Measurements from ENCODE around the gene CCT6A. TPM values are rescaled to one million over a fixed set of nuclear protein-coding genes. Genes with fewer than 3 reads are reported as not detected.
"Not testable (repeated sequence)": the region's sequence is repeated elsewhere in the genome, so short reads cannot be mapped to it uniquely, and the experiment has no call there.

CCT6A gene
- total RNA-seq, 3 donors from 2014 or later (not counting 1 experiment from before 2014, with no cell fraction given): 48.1 to 65.3 (median 48.3) TPM

- Histone ChIP-seq H3K9me3 (ENCODE audit: control insufficient read depth, insufficient read depth, low read length) (no peaks in the 10 kb centered on the region), H3K27ac (ENCODE audit: low read length) (no peak overlapping the region), H3K4me1 (ENCODE audit: control insufficient read depth, insufficient read depth, low read length) (peaks cover 4% of the 10 kb centered on the region), H3K27me3 (ENCODE audit: control insufficient read depth, insufficient read depth, low read length) (no peaks in the 10 kb centered on the region), H3K36me3 (ENCODE audit: control insufficient read depth, insufficient read depth, low read length) (no peaks in the 10 kb centered on the region), H3K4me3 (ENCODE audit: low read length) (no peak overlapping the region)
- Mint-ChIP-seq H3K9me3 (no peaks in the 10 kb centered on the region), H3K36me3 (no peaks in the 10 kb centered on the region), H3K27me3 (ENCODE audit: low read depth in 2 of 2) (no peaks in the 10 kb centered on the region), H3K4me3 (no peak overlapping the region), H3K4me1 (no peaks in the 10 kb centered on the region), H3K27ac (no peak overlapping the region)
- no peak for DNase-seq
- TF ChIP-seq CTCF (IDR thresholded peaks at IDR 0.05): no peak
- intact Hi-C loops (cut with micrococcal nuclease): no loop called here
- 93% methylated on average over 9 of the region's 9 CpGs for WGBS (ENCODE audit: insufficient coverage)
- no peak for ATAC-seq
Observed at GRCh38 chr7:56007891-56008290, 43.7 kb upstream of the CCT6A start.

- Mint-ChIP-seq H3K4me1 (no peaks in the 10 kb centered on the region), H3K4me3 (no peak overlapping the region), H3K9me3 (no peaks in the 10 kb centered on the region), H3K27me3 (ENCODE audit: low read depth in 2 of 2) (no peaks in the 10 kb centered on the region), H3K27ac (no peak overlapping the region), H3K36me3 (no peaks in the 10 kb centered on the region)
- H3K9me3 ChIP-seq (ENCODE audit: control insufficient read depth, insufficient read depth, low read length): no peaks in the 10 kb centered on the region
- TF ChIP-seq CTCF (IDR thresholded peaks at IDR 0.05): no peak
- 91% methylated on average over 7 of the region's 7 CpGs for WGBS (ENCODE audit: insufficient coverage)
- intact Hi-C loops (cut with micrococcal nuclease): loop anchor here (10.0 kb wide), 1 partner anchor 245 kb away; no protein-coding TSS in a partner anchor
- peaks cover 3% of the 10 kb centered on the region for H3K4me1 ChIP-seq (ENCODE audit: control insufficient read depth, insufficient read depth, low read length)
- ATAC-seq (no peak), DNase-seq (no peak)
- H3K27ac ChIP-seq (ENCODE audit: low read length): no peak overlapping the region
- no peaks in the 10 kb centered on the region for H3K27me3 ChIP-seq (ENCODE audit: control insufficient read depth, insufficient read depth, low read length)
- no peaks in the 10 kb centered on the region for H3K36me3 ChIP-seq (ENCODE audit: control insufficient read depth, insufficient read depth, low read length)
- H3K4me3 ChIP-seq (ENCODE audit: low read length): no peak overlapping the region
Observed at GRCh38 chr7:56009695-56010094, 41.9 kb upstream of the CCT6A start.

- WGBS (ENCODE audit: insufficient coverage): 86% methylated on average over 1 of the region's 3 CpGs
- not testable (repeated sequence) for DNase-seq; H3K4me1 ChIP-seq (ENCODE audit: control insufficient read depth, insufficient read depth, low read length); H3K27me3 Mint-ChIP-seq (ENCODE audit: low read depth in 2 of 2); H3K27ac Mint-ChIP-seq; H3K27ac ChIP-seq (ENCODE audit: low read length); ATAC-seq; H3K4me3 Mint-ChIP-seq; H3K9me3 Mint-ChIP-seq; H3K4me3 ChIP-seq (ENCODE audit: low read length); H3K36me3 Mint-ChIP-seq; H3K36me3 ChIP-seq (ENCODE audit: control insufficient read depth, insufficient read depth, low read length); H3K27me3 ChIP-seq (ENCODE audit: control insufficient read depth, insufficient read depth, low read length); H3K4me1 Mint-ChIP-seq; H3K9me3 ChIP-seq (ENCODE audit: control insufficient read depth, insufficient read depth, low read length)
- intact Hi-C loops (cut with micrococcal nuclease): loop anchor here (10.0 kb wide), 1 partner anchor 252 kb away; no protein-coding TSS in a partner anchor
Observed at GRCh38 chr7:56017015-56017414, 34.5 kb upstream of the CCT6A start.

- no peak overlapping the region for H3K4me3 ChIP-seq (ENCODE audit: low read length)
- H3K4me3 Mint-ChIP-seq: no peak overlapping the region
- no peaks in the 10 kb centered on the region for H3K27me3 ChIP-seq (ENCODE audit: control insufficient read depth, insufficient read depth, low read length)
- H3K27ac Mint-ChIP-seq: no peak overlapping the region
- no peak overlapping the region for H3K27ac ChIP-seq (ENCODE audit: low read length)
- intact Hi-C loops (cut with micrococcal nuclease): loop anchor here (10.0 kb wide), 1 partner anchor 255 kb away; no protein-coding TSS in a partner anchor
- ATAC-seq (no peak), DNase-seq (no peak)
- no peaks in the 10 kb centered on the region for H3K36me3 Mint-ChIP-seq
- TF ChIP-seq CTCF (IDR thresholded peaks at IDR 0.05): no peak
- no peaks in the 10 kb centered on the region for H3K27me3 Mint-ChIP-seq (ENCODE audit: low read depth in 2 of 2)
- no peaks in the 10 kb centered on the region for H3K9me3 Mint-ChIP-seq
- no peaks in the 10 kb centered on the region for H3K36me3 ChIP-seq (ENCODE audit: control insufficient read depth, insufficient read depth, low read length)
- no peaks in the 10 kb centered on the region for H3K4me1 ChIP-seq (ENCODE audit: control insufficient read depth, insufficient read depth, low read length)
- WGBS (ENCODE audit: insufficient coverage): 83% methylated on average over 9 of the region's 9 CpGs
- H3K9me3 ChIP-seq (ENCODE audit: control insufficient read depth, insufficient read depth, low read length): no peaks in the 10 kb centered on the region
- H3K4me1 Mint-ChIP-seq: no peaks in the 10 kb centered on the region
Observed at GRCh38 chr7:56019501-56019900, 32.1 kb upstream of the CCT6A start.
